A549 (cell line): Measurements from ENCODE around the gene ZNF385B.

Experiments
- EHF ChIP-seq: fragments of 250-450 bp; sonication (Bioruptor Pico); IDR thresholded peaks from 2 replicates; pipeline ENCODE4 v1.5.0; 2020; ENCODE audit warnings: mild to moderate bottlenecking
- EHMT2 ChIP-seq: fragments of 200-600 bp; sonication (generic); IDR thresholded peaks from 2 replicates; pipeline ENCODE4 v1.6.1; 2016; ENCODE audit warnings: antibody characterized with exemption, low read depth, mild to moderate bottlenecking, moderate library complexity
- ESRRA ChIP-seq: fragments of 150-350 bp; IDR thresholded peaks from 2 replicates; pipeline ENCODE4 v1.6.1; 2014; ENCODE audit warnings: mild to moderate bottlenecking, low read length, borderline replicate concordance
- HOXB5 ChIP-seq: fragments of 250-450 bp; sonication (Bioruptor Pico); IDR thresholded peaks from 2 replicates; pipeline ENCODE4 v1.5.0; 2020; ENCODE audit warnings: mild to moderate bottlenecking, moderate library complexity
- KDM1A ChIP-seq: fragments of 200-600 bp; sonication (generic); IDR thresholded peaks from 2 replicates; pipeline ENCODE4 v1.6.1; 2016; ENCODE audit warnings: low read depth, mild to moderate bottlenecking
- MAFK ChIP-seq: fragments of 450-650 bp; IDR thresholded peaks from 2 replicates; pipeline ENCODE4 v1.6.1; 2014; ENCODE audit not compliant: partially characterized antibody
- MAZ ChIP-seq: fragments of 150-350 bp; IDR thresholded peaks from 2 replicates; pipeline ENCODE4 v1.6.1; 2014; ENCODE audit warnings: antibody characterized with exemption, low read depth, low read length, borderline replicate concordance
- NR3C1 ChIP-seq: fragments of >200 bp; sonication (Bioruptor Twin); formaldehyde crosslinking; IDR thresholded peaks from 3 replicates; pipeline ENCODE4 v1.6.1; 2017
- RAD21 ChIP-seq, 2 experiments: fragments of >200 bp in 1 of 2; sonication (Bioruptor Twin) in 1 of 2; formaldehyde crosslinking in 1 of 2; IDR thresholded peaks in 1 of 2; conservative IDR thresholded peaks in 1 of 2; 2 replicates in 1 of 2; 3 replicates in 1 of 2; pipeline ENCODE4 v1.6.1; 2012 to 2018; ENCODE audit warnings: inconsistent platforms in 1 of 2
- RCOR1 ChIP-seq: fragments of 150-350 bp; IDR thresholded peaks from 2 replicates; pipeline ENCODE4 v1.6.1; 2014; ENCODE audit warnings: antibody characterized with exemption, low read length, low read depth
- TF ChIP-seq, protein P1 (sequence below): fragments of >200 bp; sonication (Bioruptor Twin); formaldehyde crosslinking; IDR thresholded peaks from 3 replicates; pipeline ENCODE4 v1.5.1; 2016
- TF ChIP-seq, protein P2 (sequence below): IDR thresholded peaks from 2 replicates; pipeline ENCODE4 v1.6.1; 2012; ENCODE audit warnings: low read depth, borderline replicate concordance
- TF ChIP-seq, protein P3 (sequence below): IDR thresholded peaks from 2 replicates; pipeline ENCODE4 v1.6.1; 2012
- TF ChIP-seq, protein P4 (sequence below): fragments of 450-650 bp; IDR thresholded peaks from 2 replicates; pipeline ENCODE4 v1.6.1; 2014; ENCODE audit warnings: antibody characterized with exemption

DNA sequence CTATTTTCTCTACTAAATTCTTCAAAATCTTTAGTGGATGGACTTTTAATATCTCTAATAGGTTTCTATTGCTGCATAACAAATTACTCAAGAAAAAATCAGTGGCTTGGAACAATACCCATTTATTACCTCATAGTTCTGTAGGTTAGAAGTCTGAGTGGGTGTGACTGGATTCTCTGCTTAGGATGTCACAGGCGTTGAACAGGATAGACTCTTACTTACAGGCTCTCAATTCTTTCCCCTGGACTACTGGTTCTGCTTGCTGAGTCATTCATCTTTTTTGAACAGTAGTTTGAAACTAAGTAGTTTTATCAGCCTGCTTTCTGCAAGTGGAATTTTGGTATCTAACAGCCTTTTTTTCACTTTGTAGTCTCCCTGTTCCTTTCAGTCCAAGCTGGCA is 265.4 kb downstream of the ZNF385B start:
- TF ChIP-seq, protein P1, sequence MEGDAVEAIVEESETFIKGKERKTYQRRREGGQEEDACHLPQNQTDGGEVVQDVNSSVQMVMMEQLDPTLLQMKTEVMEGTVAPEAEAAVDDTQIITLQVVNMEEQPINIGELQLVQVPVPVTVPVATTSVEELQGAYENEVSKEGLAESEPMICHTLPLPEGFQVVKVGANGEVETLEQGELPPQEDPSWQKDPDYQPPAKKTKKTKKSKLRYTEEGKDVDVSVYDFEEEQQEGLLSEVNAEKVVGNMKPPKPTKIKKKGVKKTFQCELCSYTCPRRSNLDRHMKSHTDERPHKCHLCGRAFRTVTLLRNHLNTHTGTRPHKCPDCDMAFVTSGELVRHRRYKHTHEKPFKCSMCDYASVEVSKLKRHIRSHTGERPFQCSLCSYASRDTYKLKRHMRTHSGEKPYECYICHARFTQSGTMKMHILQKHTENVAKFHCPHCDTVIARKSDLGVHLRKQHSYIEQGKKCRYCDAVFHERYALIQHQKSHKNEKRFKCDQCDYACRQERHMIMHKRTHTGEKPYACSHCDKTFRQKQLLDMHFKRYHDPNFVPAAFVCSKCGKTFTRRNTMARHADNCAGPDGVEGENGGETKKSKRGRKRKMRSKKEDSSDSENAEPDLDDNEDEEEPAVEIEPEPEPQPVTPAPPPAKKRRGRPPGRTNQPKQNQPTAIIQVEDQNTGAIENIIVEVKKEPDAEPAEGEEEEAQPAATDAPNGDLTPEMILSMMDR = no peak
- TF ChIP-seq RCOR1 = no peak
- TF ChIP-seq KDM1A = no peak
- no peak for TF ChIP-seq ESRRA
- TF ChIP-seq EHMT2 = no peak
- no peak for TF ChIP-seq RAD21 (conservative IDR thresholded peaks at IDR 0.05 in 1 of 2, IDR thresholded peaks at IDR 0.05 in 1 of 2)
- TF ChIP-seq, protein P2, sequence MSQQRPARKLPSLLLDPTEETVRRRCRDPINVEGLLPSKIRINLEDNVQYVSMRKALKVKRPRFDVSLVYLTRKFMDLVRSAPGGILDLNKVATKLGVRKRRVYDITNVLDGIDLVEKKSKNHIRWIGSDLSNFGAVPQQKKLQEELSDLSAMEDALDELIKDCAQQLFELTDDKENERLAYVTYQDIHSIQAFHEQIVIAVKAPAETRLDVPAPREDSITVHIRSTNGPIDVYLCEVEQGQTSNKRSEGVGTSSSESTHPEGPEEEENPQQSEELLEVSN = no peak
- TF ChIP-seq HOXB5 (CRISPR knock-in tag) = no peak
- no peak for TF ChIP-seq MAZ
- no peak for TF ChIP-seq NR3C1
- TF ChIP-seq, protein P3, sequence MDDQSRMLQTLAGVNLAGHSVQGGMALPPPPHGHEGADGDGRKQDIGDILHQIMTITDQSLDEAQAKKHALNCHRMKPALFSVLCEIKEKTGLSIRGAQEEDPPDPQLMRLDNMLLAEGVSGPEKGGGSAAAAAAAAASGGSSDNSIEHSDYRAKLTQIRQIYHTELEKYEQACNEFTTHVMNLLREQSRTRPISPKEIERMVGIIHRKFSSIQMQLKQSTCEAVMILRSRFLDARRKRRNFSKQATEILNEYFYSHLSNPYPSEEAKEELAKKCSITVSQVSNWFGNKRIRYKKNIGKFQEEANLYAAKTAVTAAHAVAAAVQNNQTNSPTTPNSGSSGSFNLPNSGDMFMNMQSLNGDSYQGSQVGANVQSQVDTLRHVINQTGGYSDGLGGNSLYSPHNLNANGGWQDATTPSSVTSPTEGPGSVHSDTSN = no peak
- no peak for TF ChIP-seq EHF (CRISPR knock-in tag)
- TF ChIP-seq, protein P4, sequence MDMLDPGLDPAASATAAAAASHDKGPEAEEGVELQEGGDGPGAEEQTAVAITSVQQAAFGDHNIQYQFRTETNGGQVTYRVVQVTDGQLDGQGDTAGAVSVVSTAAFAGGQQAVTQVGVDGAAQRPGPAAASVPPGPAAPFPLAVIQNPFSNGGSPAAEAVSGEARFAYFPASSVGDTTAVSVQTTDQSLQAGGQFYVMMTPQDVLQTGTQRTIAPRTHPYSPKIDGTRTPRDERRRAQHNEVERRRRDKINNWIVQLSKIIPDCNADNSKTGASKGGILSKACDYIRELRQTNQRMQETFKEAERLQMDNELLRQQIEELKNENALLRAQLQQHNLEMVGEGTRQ = no peak
- TF ChIP-seq MAFK = no peak
